GM19468 (cell line): Measurements from ENCODE around the gene ANG.
"Not testable (repeated sequence)": the region's sequence is repeated elsewhere in the genome, so short reads cannot be mapped to it uniquely, and the experiment has no call there.

Source experiments
- ATAC-seq: cut with Tn5 transposase; IDR thresholded peaks from one replicate; pipeline ENCODE4 v1.9.1; 2021; ENCODE audit warnings: mild to moderate bottlenecking, moderate library complexity, moderate number of reproducible peaks; ENCODE audit not compliant: unreplicated experiment; ENCODE audit errors: extremely low read depth

The ANG gene

GRCh38 chr14:20733684-20734429 is 45.3 kb downstream of the ANG start:
- no peak for ATAC-seq

GRCh38 chr14:20734430-20734806 is 45.9 kb downstream of the ANG start:
- ATAC-seq: no peak

GRCh38 chr14:20738292-20738691 is 49.7 kb downstream of the ANG start:
- not testable (repeated sequence) for ATAC-seq

- no peak for ATAC-seq
These were observed 53.6 kb downstream of the ANG start for GRCh38 chr14:20742132-20742531.

- no peak for ATAC-seq
These were observed 55.0 kb downstream of the ANG start for GRCh38 chr14:20743556-20743955.
